HCT116 (cell line): Measurements from ENCODE around the gene MGST1.

Experiments used
- POLR2A ChIP-seq: IDR thresholded peaks from 2 replicates; pipeline ENCODE4 v1.7.0; 2011; ENCODE audit warnings: borderline replicate concordance; ENCODE audit not compliant: insufficient read depth, insufficient read length; ENCODE audit errors: extremely low read depth
- SIN3A ChIP-seq: IDR thresholded peaks from 2 replicates; pipeline ENCODE4 v1.6.1; 2012; ENCODE audit warnings: low read depth
- ZFX ChIP-seq: fragments of 450-650 bp; IDR thresholded peaks from 2 replicates; pipeline ENCODE4 v1.6.1; 2017
- TF ChIP-seq, protein P1 (sequence below), 3 experiments: fragments of 200-600 bp in 1 of 3; sonication (generic) in 1 of 3; IDR thresholded peaks in 2 of 3; conservative IDR thresholded peaks in 1 of 3; 2 replicates each; pipeline ENCODE4 v1.5.1; 2012 to 2017; ENCODE audit warnings: low read depth in 2 of 3, low read length in 2 of 3, antibody characterized with exemption in 1 of 3, borderline replicate concordance in 1 of 3, control low read depth in 1 of 3, mild to moderate bottlenecking in 1 of 3, mixed read lengths in 1 of 3, mixed run types in 1 of 3, moderate library complexity in 1 of 3; ENCODE audit not compliant: insufficient read depth in 1 of 3

DNA sequence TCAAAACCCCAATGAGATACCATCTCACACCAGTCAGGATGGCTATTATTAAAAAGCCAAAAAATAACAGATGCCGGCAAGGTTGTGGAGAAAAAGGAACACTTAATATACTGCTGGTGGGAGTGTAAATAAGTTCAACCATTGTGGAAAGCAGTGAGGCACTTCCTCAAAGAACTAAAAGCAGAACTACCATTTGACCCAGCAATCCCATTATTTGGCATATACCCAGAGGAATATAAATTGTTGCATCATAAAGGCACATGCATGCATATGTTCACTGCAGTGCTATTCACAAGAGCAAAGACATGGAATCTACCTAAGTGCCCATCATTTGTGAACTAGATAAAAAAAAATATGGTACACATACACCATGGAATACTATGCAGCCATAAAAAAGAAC, 59.9 kb downstream of the MGST1 start:
- TF ChIP-seq ZFX (no peak), POLR2A (no peak), SIN3A (no peak)
- TF ChIP-seq, protein P1, sequence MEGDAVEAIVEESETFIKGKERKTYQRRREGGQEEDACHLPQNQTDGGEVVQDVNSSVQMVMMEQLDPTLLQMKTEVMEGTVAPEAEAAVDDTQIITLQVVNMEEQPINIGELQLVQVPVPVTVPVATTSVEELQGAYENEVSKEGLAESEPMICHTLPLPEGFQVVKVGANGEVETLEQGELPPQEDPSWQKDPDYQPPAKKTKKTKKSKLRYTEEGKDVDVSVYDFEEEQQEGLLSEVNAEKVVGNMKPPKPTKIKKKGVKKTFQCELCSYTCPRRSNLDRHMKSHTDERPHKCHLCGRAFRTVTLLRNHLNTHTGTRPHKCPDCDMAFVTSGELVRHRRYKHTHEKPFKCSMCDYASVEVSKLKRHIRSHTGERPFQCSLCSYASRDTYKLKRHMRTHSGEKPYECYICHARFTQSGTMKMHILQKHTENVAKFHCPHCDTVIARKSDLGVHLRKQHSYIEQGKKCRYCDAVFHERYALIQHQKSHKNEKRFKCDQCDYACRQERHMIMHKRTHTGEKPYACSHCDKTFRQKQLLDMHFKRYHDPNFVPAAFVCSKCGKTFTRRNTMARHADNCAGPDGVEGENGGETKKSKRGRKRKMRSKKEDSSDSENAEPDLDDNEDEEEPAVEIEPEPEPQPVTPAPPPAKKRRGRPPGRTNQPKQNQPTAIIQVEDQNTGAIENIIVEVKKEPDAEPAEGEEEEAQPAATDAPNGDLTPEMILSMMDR (IDR thresholded peaks at IDR 0.05 in 2 of 3, conservative IDR thresholded peaks at IDR 0.05 in 1 of 3; ENCODE audit: borderline replicate concordance in 1 of 3, insufficient read depth in 1 of 3, low read depth in 2 of 3, low read length in 2 of 3), result no peak
